HG03439 (cell line): ENCODE data around the gene FBXO31.
"Not testable (repeated sequence)": the region's sequence is repeated elsewhere in the genome, so short reads cannot be mapped to it uniquely, and the experiment has no call there.

Experiments used
- ATAC-seq: cut with Tn5 transposase; IDR thresholded peaks from one replicate; pipeline ENCODE4 v1.9.1; 2021; ENCODE audit warnings: mild to moderate bottlenecking, moderate library complexity; ENCODE audit not compliant: unreplicated experiment

The FBXO31 gene

DNA sequence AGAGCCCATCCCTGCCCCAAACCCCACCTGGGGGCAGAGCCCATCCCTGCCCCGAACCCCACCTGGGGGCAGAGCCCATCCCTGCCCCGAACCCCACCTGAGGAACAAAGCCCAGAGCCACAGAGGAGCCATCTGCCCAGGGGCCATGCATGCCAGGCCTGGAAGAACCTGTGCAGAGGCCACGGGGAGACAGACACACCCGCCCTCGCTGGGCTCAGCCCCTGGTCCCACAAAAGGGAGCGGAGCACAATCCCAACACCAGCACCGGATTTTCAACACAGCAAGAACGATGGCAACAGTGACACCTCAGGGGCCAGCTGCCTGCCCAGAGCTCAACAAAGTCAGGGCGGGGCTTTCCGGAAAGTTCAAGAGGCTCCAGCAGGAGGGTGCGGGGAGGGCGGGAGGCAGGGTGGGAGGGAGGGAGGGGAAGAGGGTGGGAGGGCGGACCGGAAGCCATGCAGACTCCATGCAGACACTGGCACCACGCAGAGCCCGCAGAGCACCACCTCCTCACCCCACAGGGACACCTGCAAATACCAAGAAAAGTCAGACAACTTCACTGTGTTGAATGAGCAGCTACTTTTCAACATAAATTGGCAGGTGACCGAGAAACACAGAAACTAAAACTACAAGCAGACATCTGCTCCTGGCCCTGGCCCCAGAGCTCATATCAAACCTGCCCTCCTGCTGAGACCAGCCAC, 38.5 kb downstream of the FBXO31 start:
- no peak for ATAC-seq

DNA sequence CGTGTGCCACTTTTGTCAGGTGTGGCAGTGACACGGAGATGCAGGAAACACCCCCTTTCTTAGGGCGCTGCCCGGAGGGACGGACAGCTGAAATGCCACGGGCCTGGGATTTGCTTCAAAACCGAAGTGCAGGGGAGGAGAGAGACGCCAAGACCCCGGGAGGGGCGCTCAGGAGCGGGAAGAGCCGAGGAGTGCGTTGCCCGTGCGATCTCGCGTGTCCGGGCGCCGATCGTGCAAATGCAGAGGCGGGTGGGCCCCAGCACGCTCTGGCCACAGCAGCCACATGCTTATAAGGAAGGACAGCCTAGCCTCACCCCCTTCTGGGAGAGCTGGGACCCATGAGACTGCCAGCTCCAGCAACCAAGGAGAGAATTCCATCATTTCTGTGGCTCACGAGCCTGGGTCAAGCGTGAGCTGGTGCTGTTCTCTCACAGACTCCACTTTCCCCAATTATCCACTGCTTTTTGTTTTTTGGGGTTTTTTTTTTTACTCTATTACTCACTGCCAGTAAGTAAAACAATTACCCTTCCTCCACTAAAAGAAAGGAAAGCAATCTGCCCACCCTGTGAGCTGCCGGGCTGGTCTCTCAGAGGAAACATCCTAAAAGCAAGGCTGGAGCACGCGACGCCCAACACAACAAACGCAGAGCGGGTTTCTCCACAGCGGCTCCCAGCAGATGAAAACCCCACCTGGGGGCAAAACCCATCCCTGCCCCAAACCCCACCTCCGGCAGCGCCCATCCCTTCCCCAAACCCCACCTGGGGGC, 39.2 kb downstream of the FBXO31 start:
- ATAC-seq: no peak

DNA sequence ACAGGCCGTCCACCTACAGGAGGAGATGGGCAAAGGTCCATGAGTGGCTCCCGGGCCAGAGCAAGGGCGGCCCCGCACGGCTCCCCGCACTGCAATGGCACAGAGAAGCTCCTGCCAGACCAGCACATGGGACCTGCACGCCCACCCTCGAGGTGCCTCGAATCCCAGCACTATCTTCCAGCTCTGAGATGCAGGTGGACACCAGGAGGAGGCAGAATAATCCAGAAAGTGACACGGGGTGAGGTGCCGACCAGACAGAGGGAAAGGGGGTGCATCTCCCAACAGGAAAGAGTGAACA, 39.9 kb downstream of the FBXO31 start:
- no peak for ATAC-seq

DNA sequence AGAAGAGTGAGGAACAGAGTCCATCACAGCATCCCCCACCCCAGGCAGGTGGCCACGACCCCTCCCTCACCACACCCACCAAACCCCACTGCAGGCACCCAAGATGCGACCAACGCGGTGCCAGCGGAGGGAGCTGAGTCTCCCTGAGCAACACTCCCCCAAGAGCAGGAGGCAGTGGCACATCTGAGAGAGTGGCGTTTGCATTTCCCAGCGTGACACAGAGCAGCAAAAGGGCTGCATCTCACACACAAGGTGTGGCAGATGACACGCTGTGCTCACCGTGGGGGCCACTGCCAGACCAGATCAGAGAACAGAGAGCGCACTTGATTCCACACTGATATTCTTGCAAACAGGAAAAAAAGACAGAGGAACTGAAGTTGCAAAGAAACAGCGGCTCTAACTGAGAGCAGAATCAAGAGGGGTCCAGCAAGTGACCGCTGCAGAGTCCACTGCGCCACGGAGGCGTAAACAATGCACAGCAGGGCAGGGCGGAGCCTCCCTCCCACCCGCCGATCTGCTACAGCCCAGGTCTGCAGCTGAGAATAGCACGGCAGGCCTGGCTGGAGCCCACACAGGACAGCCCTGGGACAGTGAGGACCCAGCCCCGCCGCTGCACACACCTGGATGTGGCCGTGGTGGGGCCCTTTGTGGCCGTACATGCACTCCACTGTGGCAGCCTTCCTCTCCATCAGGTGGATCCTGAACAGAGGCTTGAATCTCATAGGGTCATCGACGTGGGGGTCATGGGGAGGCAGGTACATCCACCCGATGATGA, 40.4 kb downstream of the FBXO31 start:
- ATAC-seq: no peak

DNA sequence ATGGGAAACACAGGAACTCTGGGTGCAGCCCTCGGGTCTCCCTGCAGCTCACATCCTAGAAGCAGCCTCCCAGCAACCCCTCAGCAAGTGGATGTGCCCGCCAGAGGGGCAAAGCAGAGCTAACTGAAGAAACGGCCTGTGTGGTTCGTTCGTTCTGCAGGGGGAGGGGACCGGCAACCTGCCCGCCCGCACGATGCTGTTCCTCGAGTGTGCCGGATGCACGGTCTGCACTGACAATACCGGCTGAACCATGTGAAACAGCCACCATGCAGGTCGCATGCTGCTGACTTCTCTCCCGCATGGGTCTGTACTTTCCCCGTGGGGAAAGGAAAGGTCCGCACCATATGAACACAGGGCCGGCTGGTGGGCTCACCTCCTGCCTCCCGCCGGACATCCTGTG, 41.1 kb downstream of the FBXO31 start:
- no peak for ATAC-seq

DNA sequence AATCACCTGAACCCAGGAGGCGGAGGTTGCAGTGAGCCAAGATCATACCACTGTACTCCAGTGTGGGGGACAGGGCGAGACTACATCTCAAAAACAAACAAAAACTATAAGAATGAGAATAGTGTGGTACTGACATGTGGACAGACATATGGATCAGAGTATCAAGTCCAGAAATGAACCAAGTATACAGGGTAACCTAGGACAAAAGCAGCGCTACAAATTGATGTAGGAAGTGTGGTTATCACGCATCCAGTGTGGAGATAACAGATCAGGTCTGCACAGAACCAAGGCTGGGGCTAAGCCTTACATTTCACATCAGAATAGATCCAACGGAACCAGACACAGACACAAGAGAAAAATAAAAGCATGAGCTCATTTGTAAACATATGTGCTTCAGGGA, 43.4 kb downstream of the FBXO31 start:
- ATAC-seq: no peak

DNA sequence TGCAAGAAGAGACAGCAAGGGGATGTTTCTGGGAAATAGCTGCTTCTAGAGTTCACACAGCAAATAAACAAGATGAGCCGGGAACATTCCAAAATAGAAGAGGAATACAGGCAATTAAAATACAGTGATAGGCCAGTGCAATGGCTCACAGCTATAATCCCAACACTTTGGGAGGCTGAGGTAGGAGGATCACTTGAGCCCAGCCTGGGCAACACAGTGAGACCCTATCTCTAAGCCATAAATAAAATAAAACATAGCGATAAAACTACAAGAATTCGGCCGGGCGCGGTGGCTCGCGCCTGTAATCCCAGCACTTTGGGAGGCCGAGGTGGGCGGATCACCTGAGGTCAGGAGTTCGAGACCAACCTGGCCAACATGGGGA, 43.9 kb downstream of the FBXO31 start:
- not testable (repeated sequence) for ATAC-seq

DNA sequence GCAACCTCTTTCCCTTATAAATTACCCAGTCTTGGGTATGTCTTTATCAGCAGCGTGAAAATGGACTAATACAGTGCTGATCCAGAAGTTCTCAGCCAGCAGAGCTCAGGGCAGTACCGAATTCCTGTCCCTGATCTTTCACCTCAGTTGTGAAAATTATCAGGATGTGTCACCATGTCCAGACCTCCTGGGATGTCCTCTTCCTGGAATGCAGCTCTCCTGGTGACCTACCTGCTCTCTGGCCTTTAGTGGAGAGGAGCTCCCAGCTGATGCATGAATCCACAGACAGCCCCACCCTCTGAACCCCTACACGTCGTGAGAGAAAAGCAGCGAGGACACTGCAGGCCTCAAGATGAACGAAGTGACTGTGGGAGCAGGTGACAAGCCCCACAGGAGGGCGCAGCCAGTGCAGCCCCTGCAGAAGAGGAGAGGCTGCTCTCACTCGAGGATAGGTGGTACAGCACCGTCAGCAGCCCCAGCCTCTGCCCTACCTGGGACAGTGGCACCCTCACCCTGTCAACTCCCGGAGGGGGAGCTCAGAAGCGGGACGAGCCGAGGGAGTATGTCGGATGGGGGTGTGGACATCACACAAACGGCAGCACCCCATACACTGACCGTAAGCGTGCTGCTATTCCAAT, 44.4 kb downstream of the FBXO31 start:
- no peak for ATAC-seq

DNA sequence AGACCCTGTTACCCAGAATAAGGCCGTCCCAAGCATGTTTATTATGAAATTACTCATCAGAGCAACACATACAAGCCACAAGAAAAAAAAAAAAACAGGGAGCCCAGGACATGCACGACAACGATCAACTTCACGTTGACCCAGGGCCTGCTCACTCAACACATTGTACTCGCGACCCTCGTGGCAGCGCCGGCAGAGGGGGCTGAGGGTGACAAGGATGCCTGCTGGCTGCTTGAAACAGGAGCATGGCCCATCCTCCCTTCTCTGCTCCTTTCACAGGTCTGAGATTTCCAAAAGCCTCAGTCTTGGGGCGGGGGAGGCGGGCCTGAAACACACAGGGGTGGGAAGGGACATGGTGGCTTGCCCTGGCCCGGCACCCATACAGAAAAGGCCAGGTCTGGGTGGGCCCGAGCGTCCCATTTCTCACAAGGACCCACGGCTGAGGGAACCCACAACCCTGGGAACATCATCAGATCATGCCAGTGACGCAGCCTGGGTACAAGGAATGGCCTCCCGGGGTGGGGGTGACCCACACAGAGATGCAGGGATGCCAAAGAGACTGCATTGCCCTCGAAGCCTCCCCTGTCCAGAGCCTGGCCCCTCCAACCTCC, 45.3 kb downstream of the FBXO31 start:
- ATAC-seq: no peak

DNA sequence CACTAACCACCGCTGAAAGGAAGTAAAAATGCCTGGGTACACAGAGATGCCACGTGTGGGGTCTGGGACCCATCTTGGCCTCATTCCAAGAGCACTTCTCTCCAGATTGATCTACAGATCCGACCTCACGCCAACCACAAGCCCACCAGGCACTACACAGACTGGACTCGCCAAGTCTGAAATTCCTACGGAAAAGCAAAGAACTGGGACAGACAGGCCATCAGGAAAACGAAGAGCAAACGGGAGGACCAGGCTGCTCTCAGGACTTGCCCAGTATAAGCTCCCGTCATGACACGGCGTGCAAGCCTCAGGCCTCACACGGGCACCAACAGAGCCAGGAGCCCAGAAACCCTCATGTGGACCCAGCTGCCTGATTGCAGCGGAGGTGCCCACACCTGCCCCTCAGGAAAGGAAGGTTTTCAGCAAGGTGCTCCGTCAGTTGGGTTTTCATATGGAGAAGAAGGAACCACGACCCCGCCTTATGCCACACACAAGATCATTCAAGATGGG, 46.3 kb downstream of the FBXO31 start:
- ATAC-seq: no peak

DNA sequence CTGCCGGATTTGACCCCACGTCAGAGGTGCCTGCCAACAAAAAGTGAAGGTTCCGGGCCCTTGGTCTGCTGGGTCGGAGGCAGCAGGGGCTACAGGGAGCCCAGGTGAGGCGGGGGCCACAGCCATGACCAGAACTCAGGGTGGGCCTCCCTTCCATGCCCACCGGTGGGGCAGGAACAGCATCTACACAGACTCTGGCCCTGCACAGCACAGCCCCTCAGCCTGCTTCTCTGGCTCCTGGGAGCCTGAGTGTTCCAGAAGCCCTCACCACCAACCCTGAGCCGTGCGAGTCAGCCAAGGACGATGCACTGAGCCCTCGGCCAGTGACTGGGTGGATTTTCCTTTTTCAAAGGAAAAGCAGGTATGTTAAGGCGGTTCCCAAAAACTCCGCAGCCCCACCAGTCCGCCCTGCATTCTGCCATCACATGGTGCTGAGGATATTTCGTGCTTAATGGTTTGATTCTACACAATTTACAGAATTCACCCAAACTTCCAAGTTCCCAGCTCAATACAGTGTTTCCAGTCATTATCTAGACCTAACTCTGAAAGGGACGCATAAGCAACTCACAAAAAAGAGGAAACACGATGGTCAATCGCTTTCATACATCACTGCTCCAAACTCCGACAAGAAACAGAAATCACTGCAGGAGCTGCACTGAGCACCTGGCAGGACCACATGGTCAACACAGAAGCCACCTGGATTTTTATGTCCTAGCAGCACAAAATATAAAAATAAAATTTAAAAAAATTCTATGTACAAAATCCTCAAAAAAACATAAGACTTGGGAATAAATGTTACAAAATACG, 46.9 kb downstream of the FBXO31 start:
- no peak for ATAC-seq

DNA sequence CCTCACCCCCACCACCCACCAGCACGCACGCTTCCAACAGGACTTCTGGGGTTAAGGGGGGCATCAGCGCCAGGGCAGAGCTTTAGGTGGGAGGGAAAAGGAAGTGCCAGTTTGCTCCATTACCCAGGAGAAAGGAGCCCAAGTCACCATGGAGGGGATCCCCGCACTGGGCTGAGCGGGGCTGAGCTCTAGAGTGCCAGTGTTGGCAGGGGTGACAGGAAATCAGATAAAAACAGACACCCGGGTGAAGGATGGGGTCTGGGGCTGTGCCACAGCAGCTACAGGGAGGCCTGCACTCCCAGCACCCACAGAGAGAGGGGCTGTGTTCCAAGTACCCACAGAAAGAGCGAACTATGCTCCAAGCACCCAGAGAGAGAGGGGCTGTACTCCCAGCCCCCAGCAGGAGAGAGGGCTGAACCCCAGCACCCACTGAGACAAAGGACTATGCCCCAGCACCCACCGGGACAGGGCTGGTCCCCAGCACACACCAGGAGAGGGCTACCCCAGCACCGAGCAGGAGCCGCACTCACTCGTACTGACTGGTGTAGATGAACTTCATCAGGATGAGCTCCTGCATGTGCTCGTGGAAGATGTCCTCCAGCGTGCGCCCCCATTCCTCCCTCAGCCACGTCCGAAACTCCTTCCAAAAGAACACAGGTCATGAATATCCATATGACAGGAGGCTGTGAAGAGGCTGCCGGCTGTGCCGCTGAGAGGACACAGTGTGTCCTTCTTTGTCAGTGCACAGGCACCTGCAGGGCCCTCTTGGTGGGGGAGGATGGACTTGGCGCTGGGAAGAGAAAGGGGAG, 47.7 kb downstream of the FBXO31 start:
- ATAC-seq: no peak

DNA sequence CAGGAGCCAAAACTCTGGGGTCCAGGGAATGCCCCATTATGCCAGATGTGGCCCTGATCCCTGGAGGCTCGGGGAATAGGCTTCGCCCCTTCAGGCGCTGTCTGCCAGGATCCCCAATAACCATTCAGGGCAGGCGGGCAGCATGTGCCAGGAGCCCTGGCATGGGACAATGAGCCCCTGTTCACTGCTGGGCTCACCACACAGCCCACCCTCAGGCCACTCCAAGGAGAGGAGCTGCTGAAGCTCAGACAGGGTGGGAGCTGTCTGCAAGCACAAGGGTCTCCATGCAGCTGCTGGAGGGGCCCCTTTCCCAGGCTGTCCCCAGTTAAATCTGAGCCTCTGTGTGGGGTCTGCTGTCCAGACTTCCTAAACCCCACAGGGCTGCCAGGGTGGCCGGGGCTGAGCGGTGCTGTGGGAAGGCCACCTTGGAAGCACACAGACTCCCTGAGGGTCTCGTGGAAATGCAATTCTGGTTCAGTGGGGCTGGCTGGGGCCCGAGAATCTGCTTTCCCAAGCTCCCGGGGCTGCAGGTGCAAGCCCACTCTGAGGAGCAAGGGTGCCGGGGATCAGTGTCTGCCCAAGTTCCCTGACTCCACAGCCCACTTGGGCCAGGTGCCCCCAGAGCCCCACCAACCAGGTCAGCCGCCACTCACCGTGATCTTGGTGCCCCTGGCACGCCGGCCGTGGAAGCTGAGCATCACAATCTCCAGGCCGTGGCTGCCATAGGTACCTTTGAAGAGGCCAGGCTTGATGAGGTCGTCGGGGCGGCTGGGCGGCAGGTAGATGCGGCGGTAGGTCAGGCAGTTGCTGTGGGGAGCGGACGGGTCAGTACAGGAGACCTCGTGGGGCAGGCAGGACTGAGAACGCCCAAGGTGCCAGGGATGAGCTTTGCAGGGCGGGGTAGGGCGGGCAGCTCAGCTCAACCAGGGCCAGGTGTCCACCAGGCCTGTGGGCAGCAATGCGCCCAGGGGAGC, 48.6 kb downstream of the FBXO31 start:
- no peak for ATAC-seq

DNA sequence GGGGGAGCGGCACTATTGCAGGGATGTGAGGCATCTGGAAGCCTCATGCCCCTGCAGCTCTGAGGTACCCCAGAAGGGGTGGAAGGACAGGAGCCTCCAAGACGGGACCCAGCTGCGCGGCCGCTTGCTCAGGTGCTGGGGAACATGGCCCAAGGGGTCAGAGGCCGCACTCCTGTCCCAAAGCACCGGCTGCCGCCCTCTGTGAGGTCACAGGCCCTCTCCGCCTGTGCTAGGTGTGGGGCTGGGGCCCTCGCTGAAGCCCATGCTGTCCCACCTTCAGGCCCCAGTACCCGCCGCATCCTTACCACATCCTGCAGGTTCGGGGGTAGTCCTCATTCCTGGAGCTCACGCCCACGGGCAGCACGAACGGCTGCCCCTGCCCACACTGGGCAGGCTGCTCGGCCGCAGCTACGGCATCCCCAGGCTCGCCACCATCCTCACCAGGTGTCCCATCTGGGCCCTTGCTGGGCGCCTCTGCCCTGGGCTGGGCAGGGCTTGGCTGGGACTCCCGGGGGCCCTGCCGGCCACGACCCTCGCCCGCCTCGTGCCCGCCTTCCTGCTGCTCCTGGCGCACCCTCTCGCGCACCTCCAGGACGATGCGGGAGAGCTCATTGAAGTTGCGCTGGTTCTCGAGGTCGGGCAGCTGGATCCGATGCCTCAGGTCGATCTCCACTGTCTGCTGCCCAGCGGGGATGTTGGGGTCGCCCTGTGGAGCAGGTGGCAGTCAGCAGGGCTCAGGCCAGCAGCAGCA, 49.8 kb downstream of the FBXO31 start:
- ATAC-seq: no peak

DNA sequence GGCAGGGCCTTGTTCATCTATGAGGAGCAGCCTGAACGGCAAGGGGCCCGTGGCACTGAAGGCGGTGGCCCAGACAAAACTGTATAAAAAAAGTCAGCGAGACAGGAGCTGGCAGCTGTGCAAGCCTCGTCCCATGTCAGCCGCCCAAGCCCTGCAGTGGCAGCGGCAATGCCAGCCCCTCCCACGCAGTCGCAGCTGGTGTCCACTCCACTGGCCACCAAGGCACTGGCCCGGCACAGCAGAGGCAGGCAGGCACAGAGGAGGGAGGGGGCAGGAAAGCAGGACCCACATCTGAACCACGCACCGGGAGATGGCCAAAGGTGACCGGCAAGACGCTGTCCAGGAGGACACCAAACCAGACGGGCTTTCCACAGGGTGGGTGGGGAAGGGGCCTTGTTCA, 50.5 kb downstream of the FBXO31 start:
- ATAC-seq: no peak

DNA sequence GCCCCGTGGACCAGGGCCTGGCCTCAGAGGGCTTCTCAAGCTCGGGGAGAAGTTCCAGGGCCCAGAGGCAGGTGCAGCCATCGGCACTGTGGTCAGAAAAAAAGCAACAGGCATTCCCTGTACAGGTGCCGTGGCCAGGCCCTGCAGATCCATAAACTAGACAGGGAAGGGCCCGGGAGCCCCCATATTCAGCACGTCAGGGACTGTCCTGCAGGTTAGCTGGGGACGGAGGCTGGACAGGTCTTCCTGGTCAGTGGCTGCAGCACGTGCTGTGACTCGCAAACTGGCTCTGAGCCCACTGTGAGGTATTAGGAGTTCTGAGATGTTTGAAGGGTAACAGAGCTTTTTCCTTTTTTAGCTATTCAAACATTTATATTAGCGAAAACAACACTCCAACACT, 51.4 kb downstream of the FBXO31 start:
- no peak for ATAC-seq

DNA sequence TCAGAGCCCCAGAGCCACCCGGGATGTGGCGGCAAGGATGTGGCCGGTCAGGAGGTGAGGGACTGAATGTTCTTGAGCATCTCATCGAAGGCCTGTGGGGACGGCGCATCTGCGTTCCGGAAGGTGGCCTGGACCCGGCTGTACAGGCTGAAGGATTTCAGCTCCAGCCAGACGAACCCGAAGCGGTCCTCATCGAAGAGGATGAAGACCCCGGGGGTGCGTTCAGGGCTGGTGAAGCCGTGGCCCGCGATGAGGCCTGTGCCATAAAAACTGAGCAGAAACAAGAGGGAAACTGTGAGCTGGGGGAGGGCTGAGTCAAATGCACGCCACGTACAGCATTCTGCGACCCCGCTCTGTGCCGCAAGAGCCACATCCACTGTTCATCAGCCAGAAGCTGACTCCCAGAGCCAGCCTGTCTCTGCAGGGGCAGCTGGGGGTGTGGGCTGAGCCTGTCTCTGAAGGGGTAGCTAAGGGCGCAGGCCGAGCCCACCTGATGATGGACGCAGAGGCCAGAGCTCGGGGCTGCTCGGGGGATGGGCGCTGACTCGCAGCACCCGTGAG, 52.3 kb downstream of the FBXO31 start:
- no peak for ATAC-seq
